A673 (cell line): Measurements from ENCODE around the gene RANGRF. TPM values are rescaled to one million over a fixed set of nuclear protein-coding genes. Genes with fewer than 3 reads are reported as not detected.

Source experiments
- BruUV-seq: library from RNA; stranded (reverse); fragments of 400-500 nt; replicated peaks from 2 replicates; lab custom pipeline; 2021; lab: Mats Ljungman, UMichigan
- CTCF ChIA-PET: fragments of 300-600 bp; sonication (Branson Sonifier 250); formaldehyde crosslinking; loops from one replicate; lab custom pipeline; 2022; ENCODE audit warnings: antibody characterized with exemption; lab: Charles Lee
- POLR2A ChIA-PET: fragments of 300-600 bp; sonication (Branson Sonifier 250); formaldehyde crosslinking; loops from one replicate; lab custom pipeline; 2022; ENCODE audit warnings: antibody characterized with exemption; ENCODE audit not compliant: low non-redundant PET; lab: Charles Lee
- DNase-seq: peaks from one replicate; pipeline ENCODE4 v3.0.0-alpha.2; 2015; ENCODE audit warnings: low spot score
- H3K27ac ChIP-seq: fragments of 200-600 bp; sonication (generic); 2 replicates; pipeline ENCODE4 v1.5.1; 2016; ENCODE audit warnings: mixed run types, low read depth, mild to moderate bottlenecking, mixed read lengths, antibody characterized with exemption, low read length; ENCODE audit not compliant: poor library complexity, severe bottlenecking
- H3K27me3 ChIP-seq: fragments of 200-600 bp; sonication (generic); replicated peaks from 2 replicates; pipeline ENCODE4 v1.6.1; 2017; ENCODE audit warnings: mixed run types, low read depth, mild to moderate bottlenecking, mixed read lengths, antibody characterized with exemption, low read length; ENCODE audit not compliant: insufficient read depth, poor library complexity
- H3K36me3 ChIP-seq: fragments of 200-600 bp; sonication (generic); 2 replicates; pipeline ENCODE4 v1.6.1; 2016; ENCODE audit warnings: mixed run types, mild to moderate bottlenecking, mixed read lengths, antibody characterized with exemption, low read length; ENCODE audit not compliant: insufficient read depth, poor library complexity, severe bottlenecking
- H3K4me1 ChIP-seq: fragments of 200-600 bp; sonication (generic); 2 replicates; pipeline ENCODE4 v1.6.1; 2017; ENCODE audit warnings: mixed run types, mild to moderate bottlenecking, mixed read lengths, antibody characterized with exemption, low read length; ENCODE audit not compliant: insufficient read depth, poor library complexity, severe bottlenecking
- H3K4me3 ChIP-seq: fragments of 200-600 bp; sonication (generic); 2 replicates; pipeline ENCODE4 v1.5.1; 2016; ENCODE audit warnings: low read depth, mixed run types, mild to moderate bottlenecking, mixed read lengths, low read length; ENCODE audit not compliant: poor library complexity, severe bottlenecking
- H3K9me3 ChIP-seq: fragments of 200-600 bp; sonication (generic); 2 replicates; pipeline ENCODE4 v1.6.1; 2016; ENCODE audit warnings: mixed run types, low read depth, mild to moderate bottlenecking, mixed read lengths, antibody characterized with exemption, low read length; ENCODE audit not compliant: poor library complexity, severe bottlenecking
- EZH2 ChIP-seq: fragments of 200-600 bp; sonication (generic); IDR thresholded peaks from 2 replicates; pipeline ENCODE4 v1.6.1; 2017; ENCODE audit warnings: borderline replicate concordance, low read depth, mild to moderate bottlenecking, mixed read lengths, antibody characterized with exemption, low read length; ENCODE audit not compliant: poor library complexity, severe bottlenecking
- intact Hi-C: fragments of 100-400 bp; cut with micrococcal nuclease; formaldehyde crosslinking; loops from one replicate; pipeline ENCODE4 v1.10.0; 2022; ENCODE audit not compliant: unreplicated experiment
- total RNA-seq: library from RNA; stranded (reverse); gene quantifications from 2 replicates; pipeline ENCODE4 v1.2.3, GENCODE V29; 2021
- TF ChIP-seq, protein P1 (sequence below): fragments of 300-800, 200-600 bp; sonication (generic); conservative IDR thresholded peaks from 2 replicates; pipeline ENCODE4 v1.5.1; 2017; ENCODE audit warnings: low read depth, mild to moderate bottlenecking, antibody characterized with exemption, low read length, moderate library complexity, mixed read lengths

Gene RANGRF
- total RNA-seq, 1 experiment from 2014 or later = 26.8 TPM

DNA sequence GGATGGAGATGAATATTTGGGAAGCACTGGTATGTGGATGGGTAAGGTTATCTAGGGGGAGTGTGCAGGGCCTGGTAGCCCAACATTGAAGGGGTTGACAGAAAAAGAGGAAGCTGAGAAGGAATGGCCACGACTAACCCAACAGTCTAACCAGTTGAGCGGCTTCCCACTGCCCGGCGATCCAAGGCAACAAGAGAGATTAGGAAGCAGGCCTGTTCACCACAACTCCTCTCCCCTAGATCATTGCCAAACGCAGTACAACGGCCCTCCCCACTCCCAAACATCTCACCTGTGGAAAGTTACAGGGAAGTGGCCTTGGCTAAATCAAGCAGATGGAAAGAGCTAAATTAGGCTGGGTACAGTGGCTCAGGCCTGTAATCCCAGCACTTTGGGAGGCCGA lies 11.2 kb upstream of the RANGRF start:
- ChIA-PET CTCF (interaction anchor here (0.6 kb wide), 1 partner anchor 1225 kb away, joined by 4 read pairs; no protein-coding TSS in a partner anchor), POLR2A (no interaction called here)
- H3K27me3 ChIP-seq = no peaks in the 10 kb centered on the region
- no peak for TF ChIP-seq EZH2
- TF ChIP-seq, protein P1, sequence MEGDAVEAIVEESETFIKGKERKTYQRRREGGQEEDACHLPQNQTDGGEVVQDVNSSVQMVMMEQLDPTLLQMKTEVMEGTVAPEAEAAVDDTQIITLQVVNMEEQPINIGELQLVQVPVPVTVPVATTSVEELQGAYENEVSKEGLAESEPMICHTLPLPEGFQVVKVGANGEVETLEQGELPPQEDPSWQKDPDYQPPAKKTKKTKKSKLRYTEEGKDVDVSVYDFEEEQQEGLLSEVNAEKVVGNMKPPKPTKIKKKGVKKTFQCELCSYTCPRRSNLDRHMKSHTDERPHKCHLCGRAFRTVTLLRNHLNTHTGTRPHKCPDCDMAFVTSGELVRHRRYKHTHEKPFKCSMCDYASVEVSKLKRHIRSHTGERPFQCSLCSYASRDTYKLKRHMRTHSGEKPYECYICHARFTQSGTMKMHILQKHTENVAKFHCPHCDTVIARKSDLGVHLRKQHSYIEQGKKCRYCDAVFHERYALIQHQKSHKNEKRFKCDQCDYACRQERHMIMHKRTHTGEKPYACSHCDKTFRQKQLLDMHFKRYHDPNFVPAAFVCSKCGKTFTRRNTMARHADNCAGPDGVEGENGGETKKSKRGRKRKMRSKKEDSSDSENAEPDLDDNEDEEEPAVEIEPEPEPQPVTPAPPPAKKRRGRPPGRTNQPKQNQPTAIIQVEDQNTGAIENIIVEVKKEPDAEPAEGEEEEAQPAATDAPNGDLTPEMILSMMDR = no peak
- no peaks in the 10 kb centered on the region for H3K36me3 ChIP-seq
- BruUV-seq = TSS peak; percentile 33
- no peak for DNase-seq
- no peak overlapping the region for H3K4me3 ChIP-seq
- intact Hi-C loops = no loop called here
- no peaks in the 10 kb centered on the region for H3K4me1 ChIP-seq
- no peak overlapping the region for H3K27ac ChIP-seq
- H3K9me3 ChIP-seq = no peaks in the 10 kb centered on the region

DNA sequence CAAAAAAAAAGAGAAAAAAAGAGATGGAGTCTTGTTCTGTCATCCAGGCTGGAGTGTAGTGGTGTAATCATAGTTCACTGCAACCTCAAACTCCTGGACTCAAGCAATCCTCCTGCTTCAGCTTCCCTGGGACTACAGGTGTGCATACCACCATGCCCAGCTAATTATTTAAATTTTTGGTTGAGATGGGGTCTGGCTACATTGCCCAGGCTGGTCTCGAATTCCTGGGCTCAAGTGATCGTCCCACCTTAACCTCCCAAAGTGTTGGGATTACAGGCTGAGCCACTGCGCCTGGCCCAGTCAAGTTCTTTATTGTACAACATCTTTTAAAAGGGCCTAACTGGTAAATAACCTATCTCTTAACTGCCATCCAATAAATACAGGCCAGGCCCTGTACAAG lies 6.1 kb upstream of the RANGRF start:
- Histone ChIP-seq H3K36me3 (no peaks in the 10 kb centered on the region), H3K9me3 (no peaks in the 10 kb centered on the region), H3K4me1 (no peaks in the 10 kb centered on the region), H3K27me3 (no peaks in the 10 kb centered on the region), H3K27ac (no peak overlapping the region), H3K4me3 (no peak overlapping the region)
- TF ChIP-seq, protein P1 = no peak
- TF ChIP-seq EZH2 = no peak
- intact Hi-C loops = no loop called here
- ChIA-PET CTCF (no interaction called here), POLR2A (no interaction called here)
- DNase-seq = no peak
- BruUV-seq = no TSS peak

DNA sequence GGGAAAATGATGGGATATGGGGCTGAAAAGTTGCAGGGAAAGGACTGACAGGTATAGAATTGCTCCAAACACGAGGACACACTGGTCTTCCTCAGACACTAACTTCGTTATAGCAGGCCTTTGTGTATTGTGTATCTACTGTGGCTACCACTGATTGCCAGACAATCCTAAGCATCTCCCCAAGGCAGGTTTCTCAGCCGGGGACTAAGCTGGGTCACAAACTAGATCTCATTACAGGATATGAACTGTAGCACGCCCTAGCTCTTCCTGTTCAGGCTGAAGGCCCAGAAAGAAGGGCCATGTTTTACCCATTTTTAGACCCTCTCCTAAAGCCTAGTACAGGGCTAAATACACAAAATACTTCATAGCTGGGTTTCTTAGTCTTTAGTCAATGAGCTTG lies 5.1 kb upstream of the RANGRF start:
- ChIA-PET POLR2A (no interaction called here), CTCF (no interaction called here)
- DNase-seq = no peak
- H3K27me3 ChIP-seq = no peaks in the 10 kb centered on the region
- no peaks in the 10 kb centered on the region for H3K36me3 ChIP-seq
- no peaks in the 10 kb centered on the region for H3K9me3 ChIP-seq
- H3K4me3 ChIP-seq = no peak overlapping the region
- no TSS peak for BruUV-seq
- H3K27ac ChIP-seq = no peak overlapping the region
- intact Hi-C loops = no loop called here
- TF ChIP-seq EZH2 = no peak
- TF ChIP-seq, protein P1 = no peak
- H3K4me1 ChIP-seq = peaks cover 2% of the 10 kb centered on the region
